Activated naive CD8-positive, alpha-beta T cell treated with anti-CD3 and anti-CD28 coated beads, Interleukin-2, amount 10 ng/mL, durations not matched to agents 7 days and 5 days (primary cell): ENCODE data around the gene DUSP1. TPM values are rescaled to one million over a fixed set of nuclear protein-coding genes. Genes with fewer than 3 reads are reported as not detected.

Source experiments
- ATAC-seq: fragments of 150-1000 bp; cut with Tn5 transposase; one replicate; pipeline ENCODE4 v1.10.0; 2021; ENCODE audit warnings: low read depth, moderate library complexity
- POLR2A ChIA-PET: fragments of 350-600 bp; sonication (Branson Sonifier 250); formaldehyde crosslinking; loops from one replicate; lab custom pipeline; 2021; ENCODE audit warnings: antibody characterized with exemption; lab: Charles Lee
- DNase-seq: peaks from one replicate; pipeline ENCODE4 v3.0.0; 2021
- H3K27ac Mint-ChIP-seq: one replicate; pipeline ENCODE4 v1.8.0; 2022; ENCODE audit warnings: mild to moderate bottlenecking, mixed read lengths
- H3K27me3 Mint-ChIP-seq: one replicate; pipeline ENCODE4 v1.8.0; 2022; ENCODE audit warnings: mild to moderate bottlenecking, moderate library complexity, mixed read lengths
- H3K36me3 Mint-ChIP-seq: one replicate; pipeline ENCODE4 v1.8.0; 2021; ENCODE audit warnings: mild to moderate bottlenecking, mixed read lengths
- H3K4me1 Mint-ChIP-seq: one replicate; pipeline ENCODE4 v1.8.0; 2021; ENCODE audit warnings: mixed read lengths
- H3K4me3 Mint-ChIP-seq: one replicate; pipeline ENCODE4 v1.8.0; 2022; ENCODE audit warnings: mild to moderate bottlenecking, moderate library complexity, mixed read lengths
- H3K9me3 Mint-ChIP-seq: one replicate; pipeline ENCODE4 v1.8.0; 2021; ENCODE audit warnings: mixed read lengths
- total RNA-seq, 2 experiments: library from RNA; stranded (reverse); gene quantifications; one replicate each; pipeline ENCODE4 v1.2.3, GENCODE V29; 2021

DUSP1 gene
- total RNA-seq, 2 experiments from 2014 or later: 39.4 to 41.5 TPM

- H3K9me3 Mint-ChIP-seq: peaks cover 2% of the 10 kb centered on the region
- ATAC-seq (no peak), DNase-seq (no peak)
- peaks cover 17% of the 10 kb centered on the region for H3K27me3 Mint-ChIP-seq
- H3K27ac Mint-ChIP-seq: no peak overlapping the region
- H3K4me1 Mint-ChIP-seq: peaks cover 6% of the 10 kb centered on the region
- no peak overlapping the region for H3K4me3 Mint-ChIP-seq
- no peaks in the 10 kb centered on the region for H3K36me3 Mint-ChIP-seq
- POLR2A ChIA-PET: interaction anchor here (0.7 to 3.6 kb wide), 2 partner anchors 12 to 29 kb away, joined by 4 to 18 read pairs; partner anchors contain the start of gene DUSP1
These were observed 10.9 kb downstream of the DUSP1 start for GRCh38 chr5:172760136-172760535.

GRCh38 chr5:172758834-172759149 lies 12.2 kb downstream of the DUSP1 start:
- Mint-ChIP-seq H3K4me1 (no peaks in the 10 kb centered on the region), H3K27me3 (peaks cover 17% of the 10 kb centered on the region), H3K4me3 (no peak overlapping the region), H3K9me3 (peaks cover 2% of the 10 kb centered on the region), H3K27ac (no peak overlapping the region), H3K36me3 (no peaks in the 10 kb centered on the region)
- POLR2A ChIA-PET: interaction anchor here (3.6 kb wide), 1 partner anchor 13 kb away, joined by 18 read pairs; the partner anchor contains the start of gene DUSP1
- ATAC-seq: no peak
- DNase-seq: no peak

GRCh38 chr5:172758077-172758833 lies 12.7 kb downstream of the DUSP1 start:
- Mint-ChIP-seq H3K4me3 (no peak overlapping the region), H3K4me1 (no peaks in the 10 kb centered on the region), H3K9me3 (peaks cover 2% of the 10 kb centered on the region), H3K27ac (no peak overlapping the region), H3K36me3 (no peaks in the 10 kb centered on the region), H3K27me3 (peaks cover 17% of the 10 kb centered on the region)
- DNase-seq: no peak
- POLR2A ChIA-PET: no interaction called here
- ATAC-seq: no peak

GRCh38 chr5:172757394-172758010 lies 13.5 kb downstream of the DUSP1 start:
- peaks cover 17% of the 10 kb centered on the region for H3K27me3 Mint-ChIP-seq
- no peak overlapping the region for H3K27ac Mint-ChIP-seq
- ATAC-seq: no peak
- POLR2A ChIA-PET: no interaction called here
- no peak overlapping the region for H3K4me3 Mint-ChIP-seq
- no peaks in the 10 kb centered on the region for H3K36me3 Mint-ChIP-seq
- DNase-seq: no peak
- peaks cover 2% of the 10 kb centered on the region for H3K9me3 Mint-ChIP-seq
- H3K4me1 Mint-ChIP-seq: no peaks in the 10 kb centered on the region

GRCh38 chr5:172756764-172757393 lies 14.1 kb downstream of the DUSP1 start:
- Mint-ChIP-seq H3K27me3 (peaks cover 17% of the 10 kb centered on the region), H3K36me3 (no peaks in the 10 kb centered on the region), H3K4me3 (no peak overlapping the region), H3K27ac (no peak overlapping the region), H3K4me1 (no peaks in the 10 kb centered on the region), H3K9me3 (peaks cover 2% of the 10 kb centered on the region)
- DNase-seq (no peak), ATAC-seq (no peak)
- POLR2A ChIA-PET: no interaction called here

GRCh38 chr5:172754596-172755356 lies 16.2 kb downstream of the DUSP1 start:
- no peak for ATAC-seq
- H3K27ac Mint-ChIP-seq: no peak overlapping the region
- no peaks in the 10 kb centered on the region for H3K36me3 Mint-ChIP-seq
- H3K4me1 Mint-ChIP-seq: peaks cover 6% of the 10 kb centered on the region
- no peak overlapping the region for H3K4me3 Mint-ChIP-seq
- DNase-seq: no peak
- peaks cover 6% of the 10 kb centered on the region for H3K27me3 Mint-ChIP-seq
- POLR2A ChIA-PET: interaction anchor here (1.7 kb wide), 1 partner anchor 10 kb away, joined by 5 read pairs; no protein-coding TSS in a partner anchor
- H3K9me3 Mint-ChIP-seq: peaks cover 2% of the 10 kb centered on the region

GRCh38 chr5:172753101-172753500 lies 17.9 kb downstream of the DUSP1 start:
- DNase-seq: no peak
- Mint-ChIP-seq H3K4me3 (no peak overlapping the region), H3K9me3 (no peaks in the 10 kb centered on the region), H3K27ac (no peak overlapping the region), H3K4me1 (peaks cover 6% of the 10 kb centered on the region), H3K27me3 (no peaks in the 10 kb centered on the region), H3K36me3 (no peaks in the 10 kb centered on the region)
- ATAC-seq: no peak
- POLR2A ChIA-PET: no interaction called here

- no peak overlapping the region for H3K27ac Mint-ChIP-seq
- peaks cover 6% of the 10 kb centered on the region for H3K4me1 Mint-ChIP-seq
- H3K9me3 Mint-ChIP-seq: no peaks in the 10 kb centered on the region
- H3K36me3 Mint-ChIP-seq: no peaks in the 10 kb centered on the region
- H3K27me3 Mint-ChIP-seq: no peaks in the 10 kb centered on the region
- POLR2A ChIA-PET: no interaction called here
- no peak for DNase-seq
- ATAC-seq: no peak
- no peak overlapping the region for H3K4me3 Mint-ChIP-seq
These were observed 19.1 kb downstream of the DUSP1 start for GRCh38 chr5:172751761-172752510.

GRCh38 chr5:172749881-172750633 lies 20.9 kb downstream of the DUSP1 start:
- no peak for ATAC-seq
- Mint-ChIP-seq H3K36me3 (no peaks in the 10 kb centered on the region), H3K4me3 (no peak overlapping the region), H3K27ac (no peak overlapping the region), H3K9me3 (no peaks in the 10 kb centered on the region), H3K27me3 (no peaks in the 10 kb centered on the region), H3K4me1 (peaks cover 6% of the 10 kb centered on the region)
- POLR2A ChIA-PET: no interaction called here
- DNase-seq: no peak

GRCh38 chr5:172749076-172749475 lies 21.9 kb downstream of the DUSP1 start:
- H3K4me3 Mint-ChIP-seq: no peak overlapping the region
- no peak overlapping the region for H3K27ac Mint-ChIP-seq
- ATAC-seq (no peak), DNase-seq (no peak)
- peaks cover 6% of the 10 kb centered on the region for H3K4me1 Mint-ChIP-seq
- H3K36me3 Mint-ChIP-seq: no peaks in the 10 kb centered on the region
- POLR2A ChIA-PET: no interaction called here
- no peaks in the 10 kb centered on the region for H3K27me3 Mint-ChIP-seq
- no peaks in the 10 kb centered on the region for H3K9me3 Mint-ChIP-seq

GRCh38 chr5:172748341-172748843 lies 22.6 kb downstream of the DUSP1 start:
- Mint-ChIP-seq H3K36me3 (no peaks in the 10 kb centered on the region), H3K4me3 (no peak overlapping the region), H3K27ac (no peak overlapping the region), H3K9me3 (no peaks in the 10 kb centered on the region), H3K4me1 (peaks cover 6% of the 10 kb centered on the region), H3K27me3 (no peaks in the 10 kb centered on the region)
- DNase-seq: no peak
- ATAC-seq: no peak
- POLR2A ChIA-PET: no interaction called here

GRCh38 chr5:172747471-172747870 lies 23.5 kb downstream of the DUSP1 start:
- H3K4me3 Mint-ChIP-seq: no peak overlapping the region
- H3K27ac Mint-ChIP-seq: no peak overlapping the region
- POLR2A ChIA-PET: no interaction called here
- no peaks in the 10 kb centered on the region for H3K36me3 Mint-ChIP-seq
- H3K27me3 Mint-ChIP-seq: no peaks in the 10 kb centered on the region
- ATAC-seq (no peak), DNase-seq (no peak)
- H3K9me3 Mint-ChIP-seq: no peaks in the 10 kb centered on the region
- peaks cover 6% of the 10 kb centered on the region for H3K4me1 Mint-ChIP-seq
